D721Med (cell line): ENCODE measurements around the gene ABCA7.

ENCODE experiments used
- DNase-seq: peaks from one replicate; pipeline ENCODE4 v3.0.0; 2011; ENCODE audit warnings: low spot score; ENCODE audit not compliant: insufficient read length
- FAIRE-seq: peaks from 2 replicates; lab custom pipeline; 2011; peaks lifted over from hg19 to GRCh38; lab: Jason Lieb, UNC
- CTCF ChIP-seq: IDR thresholded peaks from 2 replicates; pipeline ENCODE4 v1.5.1; 2012; ENCODE audit warnings: mild to moderate bottlenecking, control low read depth; ENCODE audit not compliant: insufficient read depth; ENCODE audit errors: missing control alignments

ABCA7 gene

GRCh38 chr19:1050989-1051788, 11.3 kb downstream of the ABCA7 start:
- FAIRE-seq, result no peak

GRCh38 chr19:1051791-1052190, 11.9 kb downstream of the ABCA7 start:
- FAIRE-seq (no peak), DNase-seq (no peak)
- no peak for TF ChIP-seq CTCF

More at GRCh38 chr19:1050989-1051788, 11.3 kb downstream of the ABCA7 start:
- no peak for DNase-seq
- TF ChIP-seq CTCF, result no peak

DNA sequence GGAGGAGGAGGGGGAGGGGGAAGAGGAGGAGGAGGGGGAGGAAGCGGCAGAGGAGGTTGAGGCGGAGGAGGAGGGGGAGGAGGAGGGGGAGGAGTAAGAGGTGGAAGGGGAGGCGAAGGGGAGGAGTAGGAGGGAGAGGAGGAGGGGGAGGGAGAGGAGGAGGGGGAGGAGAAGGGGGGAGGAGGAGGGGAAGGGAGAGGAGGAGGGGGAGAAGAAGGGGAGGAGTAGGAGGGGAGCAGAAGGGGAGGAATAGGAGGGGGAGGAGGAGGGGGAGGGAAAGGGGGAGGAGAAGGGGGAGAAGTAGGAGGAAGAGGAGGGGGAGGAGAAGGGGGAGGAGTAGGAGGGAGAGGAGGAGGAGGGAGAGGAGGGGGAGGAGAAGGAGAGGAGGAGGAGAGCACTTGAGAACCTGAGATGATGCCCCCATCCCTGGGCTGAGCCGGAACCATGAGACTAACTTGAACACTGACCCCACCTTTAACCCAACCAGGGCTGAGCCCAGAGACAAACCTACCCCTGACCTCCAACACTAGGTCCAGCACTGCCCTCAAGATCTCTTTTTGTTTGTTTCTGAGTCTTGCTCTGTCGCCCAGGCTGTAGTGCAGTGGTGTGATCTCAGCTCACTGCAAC, 12.6 kb downstream of the ABCA7 start:
- no peak for TF ChIP-seq CTCF
- FAIRE-seq, result no peak
- DNase-seq, result no peak

DNA sequence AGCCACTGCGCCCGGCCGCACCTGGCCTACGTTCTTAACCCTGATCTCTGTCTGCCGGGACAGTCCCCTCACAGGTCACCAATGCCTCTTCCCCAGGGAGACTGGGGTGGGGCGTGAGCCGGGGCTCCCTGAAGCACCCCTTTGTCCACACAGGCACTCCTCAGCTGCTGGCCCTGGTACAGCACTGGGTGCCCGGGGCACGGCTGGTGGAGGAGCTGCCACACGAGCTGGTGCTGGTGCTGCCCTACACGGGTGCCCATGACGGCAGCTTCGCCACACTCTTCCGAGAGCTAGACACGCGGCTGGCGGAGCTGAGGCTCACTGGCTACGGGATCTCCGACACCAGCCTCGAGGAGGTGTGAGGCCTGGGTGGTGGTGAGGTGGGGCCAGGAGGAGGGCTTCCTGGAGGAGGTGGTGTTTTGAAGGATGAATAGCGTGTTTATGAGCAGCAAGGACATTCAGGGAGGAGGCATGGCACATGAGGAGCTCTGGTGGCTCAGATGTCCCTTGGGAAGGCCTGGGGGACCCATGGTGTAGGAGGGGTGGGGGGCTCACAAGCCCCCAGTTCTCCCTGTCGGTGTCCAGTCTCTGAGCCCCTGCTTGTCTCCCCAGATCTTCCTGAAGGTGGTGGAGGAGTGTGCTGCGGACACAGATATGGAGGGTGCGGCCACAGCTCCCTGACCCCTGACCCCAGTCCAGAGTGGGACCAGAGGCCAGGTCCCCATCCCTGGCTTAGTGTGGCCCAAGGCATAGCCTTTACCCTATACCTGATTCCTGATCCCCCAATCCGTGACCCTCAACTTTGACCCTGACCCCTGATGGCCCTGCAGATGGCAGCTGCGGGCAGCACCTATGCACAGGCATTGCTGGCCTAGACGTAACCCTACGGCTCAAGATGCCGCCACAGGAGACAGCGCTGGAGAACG, 13.5 kb downstream of the ABCA7 start:
- DNase-seq (no peak), FAIRE-seq (no peak)
- no peak for TF ChIP-seq CTCF

DNA sequence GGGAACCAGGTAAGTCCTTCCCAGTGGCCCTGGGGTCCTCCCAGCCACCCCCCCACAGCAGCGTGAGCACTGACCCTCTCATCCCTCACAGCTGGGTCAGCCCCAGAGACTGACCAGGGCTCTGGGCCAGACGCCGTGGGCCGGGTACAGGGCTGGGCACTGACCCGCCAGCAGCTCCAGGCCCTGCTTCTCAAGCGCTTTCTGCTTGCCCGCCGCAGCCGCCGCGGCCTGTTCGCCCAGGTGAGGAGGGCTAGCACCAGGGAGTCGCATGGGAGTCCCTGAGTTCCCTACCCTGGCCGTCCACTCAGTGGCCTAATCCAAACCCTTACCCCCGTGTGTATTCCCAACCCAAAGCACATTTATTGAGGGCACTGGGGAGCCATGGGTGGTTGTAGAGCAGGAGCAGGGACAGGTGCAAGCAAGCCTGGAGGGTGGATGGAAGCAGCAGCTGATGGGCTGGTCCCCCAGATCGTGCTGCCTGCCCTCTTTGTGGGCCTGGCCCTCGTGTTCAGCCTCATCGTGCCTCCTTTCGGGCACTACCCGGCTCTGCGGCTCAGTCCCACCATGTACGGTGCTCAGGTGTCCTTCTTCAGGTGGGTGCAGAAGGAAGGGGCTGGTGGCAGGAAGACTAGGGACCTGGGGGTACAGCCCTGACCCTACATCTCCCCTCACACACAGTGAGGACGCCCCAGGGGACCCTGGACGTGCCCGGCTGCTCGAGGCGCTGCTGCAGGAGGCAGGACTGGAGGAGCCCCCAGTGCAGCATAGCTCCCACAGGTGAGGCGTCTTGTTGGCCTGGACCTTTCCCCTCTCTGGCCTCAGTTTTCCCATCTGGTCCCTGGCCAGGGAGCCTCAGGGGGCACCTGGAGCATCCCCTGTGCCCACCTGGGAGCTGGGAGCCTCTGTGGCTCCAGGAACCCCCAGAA, 14.5 kb downstream of the ABCA7 start:
- no peak for DNase-seq
- no peak for FAIRE-seq
- TF ChIP-seq CTCF, result no peak

- no peak for TF ChIP-seq CTCF
- FAIRE-seq (no peak), DNase-seq (no peak)
These were observed 15.1 kb downstream of the ABCA7 start for GRCh38 chr19:1055028-1055425.
